HEK293 (cell line): ENCODE measurements around the gene SEC62.

ENCODE experiments used
- CTCF ChIA-PET: fragments of 350-600 bp; formaldehyde crosslinking; extraction: SDS; loops from one replicate; lab custom pipeline; 2021; ENCODE audit warnings: antibody characterized with exemption; lab: Yijun Ruan, JAX
- POLR2A ChIA-PET: fragments of 300-600 bp; formaldehyde crosslinking; extraction: SDS; loops from one replicate; lab custom pipeline; 2020; ENCODE audit warnings: antibody characterized with exemption, inconsistent platforms; lab: Yijun Ruan, JAX
- H3K27ac ChIP-seq: fragments of 200-500 bp; sonication (Bioruptor generic); 2 replicates; pipeline ENCODE4 v1.5.1; 2014; ENCODE audit warnings: low read depth, low read length, control low read depth, inconsistent platforms; ENCODE audit errors: extremely low read depth
- H3K36me3 ChIP-seq, 2 experiments: fragments of 200-500 bp in 1 of 2; sonication (Bioruptor generic) in 1 of 2; 1 replicate in 1 of 2; 2 replicates in 1 of 2; pipeline ENCODE4 v1.5.1; 2014 to 2017; ENCODE audit warnings: inconsistent platforms in 2 of 2, low read length in 2 of 2; ENCODE audit not compliant: control insufficient read depth in 2 of 2, insufficient read depth in 1 of 2
- H3K4me1 ChIP-seq: fragments of 200-500 bp; sonication (Bioruptor generic); 2 replicates; pipeline ENCODE4 v1.5.1; 2014; ENCODE audit warnings: mild to moderate bottlenecking, low read length, inconsistent platforms; ENCODE audit not compliant: control insufficient read depth, insufficient read depth
- H3K4me3 ChIP-seq: 2 replicates; pipeline ENCODE4 v1.5.1; 2011; ENCODE audit warnings: low read depth, mild to moderate bottlenecking, control low read depth, low read length, moderate library complexity
- H3K9me3 ChIP-seq: fragments of 200-500 bp; sonication (Bioruptor generic); 2 replicates; pipeline ENCODE4 v1.5.1; 2014; ENCODE audit warnings: low read depth, low read length, inconsistent platforms; ENCODE audit not compliant: control insufficient read depth, insufficient read depth
- ATF2 ChIP-seq: fragments of 450-650 bp; formaldehyde crosslinking; IDR thresholded peaks from 2 replicates; pipeline ENCODE4 v1.5.1; 2016; ENCODE audit warnings: missing biosample characterization, missing genetic modification characterization, low read depth
- RBAK ChIP-seq: fragments of 450-650 bp; formaldehyde crosslinking; IDR thresholded peaks from 2 replicates; pipeline ENCODE4 v1.5.1; 2016; ENCODE audit warnings: missing biosample characterization, missing genetic modification characterization
- SALL2 ChIP-seq: fragments of 450-650 bp; formaldehyde crosslinking; IDR thresholded peaks from 2 replicates; pipeline ENCODE4 v1.5.0; 2017; ENCODE audit warnings: missing biosample characterization, mild to moderate bottlenecking, missing genetic modification characterization, borderline replicate concordance
- SCRT2 ChIP-seq: fragments of 450-650 bp; formaldehyde crosslinking; IDR thresholded peaks from 2 replicates; pipeline ENCODE4 v1.5.1; 2016; ENCODE audit warnings: missing biosample characterization, missing genetic modification characterization
- TRIM28 ChIP-seq: IDR thresholded peaks from 2 replicates; pipeline ENCODE4 v1.6.1; 2011; ENCODE audit warnings: low read length, control low read depth, borderline replicate concordance
- YY1 ChIP-seq: fragments of 450-650 bp; formaldehyde crosslinking; IDR thresholded peaks from 2 replicates; pipeline ENCODE4 v1.5.1; 2018; ENCODE audit warnings: missing biosample characterization, missing genetic modification characterization
- ZNF132 ChIP-seq: fragments of 450-650 bp; formaldehyde crosslinking; IDR thresholded peaks from 2 replicates; pipeline ENCODE4 v1.5.1; 2017; ENCODE audit warnings: missing biosample characterization, missing genetic modification characterization, borderline replicate concordance
- ZNF16 ChIP-seq: fragments of 450-650 bp; formaldehyde crosslinking; IDR thresholded peaks from 2 replicates; pipeline ENCODE4 v1.5.1; 2016; ENCODE audit warnings: low read depth, missing biosample characterization, missing genetic modification characterization
- ZNF214 ChIP-seq: fragments of 450-650 bp; formaldehyde crosslinking; IDR thresholded peaks from 2 replicates; pipeline ENCODE4 v1.5.1; 2017; ENCODE audit warnings: missing biosample characterization, mild to moderate bottlenecking, missing genetic modification characterization, borderline replicate concordance
- ZNF335 ChIP-seq: fragments of 450-650 bp; formaldehyde crosslinking; conservative IDR thresholded peaks from 2 replicates; pipeline ENCODE4 v1.5.1; 2016; ENCODE audit warnings: missing biosample characterization, missing genetic modification characterization
- ZNF354C ChIP-seq: fragments of 450-650 bp; formaldehyde crosslinking; IDR thresholded peaks from 2 replicates; pipeline ENCODE4 v1.5.1; 2016; ENCODE audit warnings: missing biosample characterization, missing genetic modification characterization, low read depth, borderline replicate concordance
- ZNF426 ChIP-seq: fragments of 450-650 bp; formaldehyde crosslinking; IDR thresholded peaks from 2 replicates; pipeline ENCODE4 v1.5.1; 2017; ENCODE audit warnings: missing biosample characterization, missing genetic modification characterization, mild to moderate bottlenecking, inconsistent platforms, moderate library complexity
- ZNF514 ChIP-seq: fragments of 450-650 bp; formaldehyde crosslinking; IDR thresholded peaks from 2 replicates; pipeline ENCODE4 v1.5.1; 2016; ENCODE audit warnings: missing biosample characterization, missing genetic modification characterization
- ZNF530 ChIP-seq: fragments of 450-650 bp; formaldehyde crosslinking; IDR thresholded peaks from 2 replicates; pipeline ENCODE4 v1.5.1; 2016; ENCODE audit warnings: low read depth, missing biosample characterization, missing genetic modification characterization
- ZNF549 ChIP-seq: fragments of 450-650 bp; IDR thresholded peaks from 2 replicates; pipeline ENCODE4 v1.5.1; 2018; ENCODE audit warnings: missing biosample characterization, missing genetic modification characterization, mild to moderate bottlenecking, inconsistent platforms, moderate library complexity
- ZNF585B ChIP-seq: fragments of 450-650 bp; formaldehyde crosslinking; IDR thresholded peaks from 2 replicates; pipeline ENCODE4 v1.5.1; 2016; ENCODE audit warnings: missing biosample characterization, missing genetic modification characterization
- ZNF629 ChIP-seq: fragments of 450-650 bp; formaldehyde crosslinking; IDR thresholded peaks from 2 replicates; pipeline ENCODE4 v1.5.1; 2017; ENCODE audit warnings: missing biosample characterization, missing genetic modification characterization
- ZNF701 ChIP-seq: fragments of 450-650 bp; formaldehyde crosslinking; IDR thresholded peaks from 2 replicates; pipeline ENCODE4 v1.5.1; 2016; ENCODE audit warnings: missing biosample characterization, missing genetic modification characterization

SEC62 gene

GRCh38 chr3:169980055-169980454 is 13.4 kb downstream of the SEC62 start:
- Histone ChIP-seq H3K36me3 (peaks cover 22 to 87% of the 10 kb centered on the region in 2 experiments), H3K4me3 (no peak overlapping the region), H3K9me3 (no peaks in the 10 kb centered on the region), H3K27ac (no peak overlapping the region), H3K4me1 (no peaks in the 10 kb centered on the region)
- POLR2A ChIA-PET: no interaction called here
- no peak for TF ChIP-seq ZNF629 (tag by site-specific recombination)
- TF ChIP-seq ATF2: 0 out of 2 replicates have a peak, but pooled peaks have one; percentile 19
- no peak for TF ChIP-seq TRIM28
- no peak for TF ChIP-seq YY1 (tag by site-specific recombination)
- no peak for TF ChIP-seq ZNF701
- CTCF ChIA-PET: no interaction called here

- TF ChIP-seq SCRT2 (tag by site-specific recombination): no peak
- TF ChIP-seq ZNF426 (tag by site-specific recombination): no peak
- TF ChIP-seq ZNF132: no peak
- no peak for TF ChIP-seq ZNF16 (tag by site-specific recombination)
- no peak for TF ChIP-seq ZNF549 (tag by site-specific recombination)
- TF ChIP-seq ZNF514: no peak
- Histone ChIP-seq H3K36me3 (peaks cover 28 to 86% of the 10 kb centered on the region in 2 experiments), H3K9me3 (no peaks in the 10 kb centered on the region), H3K27ac (no peak overlapping the region), H3K4me1 (no peaks in the 10 kb centered on the region), H3K4me3 (no peak overlapping the region)
- POLR2A ChIA-PET: no interaction called here
- CTCF ChIA-PET: interaction anchor here (0.5 kb wide), 1 partner anchor 127 kb away, joined by 3 read pairs; no protein-coding TSS in a partner anchor
Measured at GRCh38 chr3:169984292-169984691, 17.7 kb downstream of the SEC62 start.

GRCh38 chr3:169990431-169990830 is 23.8 kb downstream of the SEC62 start:
- H3K4me1 ChIP-seq: no peaks in the 10 kb centered on the region
- POLR2A ChIA-PET: no interaction called here
- H3K36me3 ChIP-seq: peaks cover 20 to 78% of the 10 kb centered on the region in 2 experiments

GRCh38 chr3:169992156-169992555 is 25.5 kb downstream of the SEC62 start:
- H3K27ac ChIP-seq: no peak overlapping the region
- H3K4me3 ChIP-seq: no peak overlapping the region
- POLR2A ChIA-PET: no interaction called here
- no peak for TF ChIP-seq ZNF214 (tag by site-specific recombination)
- no peak for TF ChIP-seq ZNF354C
- TF ChIP-seq, all 188 proteins: peak for 0
- CTCF ChIA-PET: no interaction called here
- Histone ChIP-seq H3K36me3 (peaks cover 14 to 78% of the 10 kb centered on the region in 2 experiments), H3K9me3 (no peaks in the 10 kb centered on the region), H3K4me1 (no peaks in the 10 kb centered on the region)

More at GRCh38 chr3:169990431-169990830, 23.8 kb downstream of the SEC62 start:
- Histone ChIP-seq H3K27ac (no peak overlapping the region), H3K4me3 (no peak overlapping the region), H3K9me3 (no peaks in the 10 kb centered on the region)
- TF ChIP-seq SALL2 (tag by site-specific recombination) (no peak), ZNF585B (tag by site-specific recombination) (no peak), ZNF335 (tag by site-specific recombination) (no peak), RBAK (no peak), ZNF530 (tag by site-specific recombination) (no peak)
- CTCF ChIA-PET: no interaction called here
